ENCODE data around the gene PTPRH. TPM values are rescaled to one million over a fixed set of nuclear protein-coding genes. Genes with fewer than 3 reads are reported as not detected.

PTPRH gene
- total and polyA plus RNA-seq, 9 of the 15 experiments (the other 6 are each of a cell fraction or from before 2014, with no cell fraction given) = 0.87 to 34.3 (median 22.7) TPM

DNA sequence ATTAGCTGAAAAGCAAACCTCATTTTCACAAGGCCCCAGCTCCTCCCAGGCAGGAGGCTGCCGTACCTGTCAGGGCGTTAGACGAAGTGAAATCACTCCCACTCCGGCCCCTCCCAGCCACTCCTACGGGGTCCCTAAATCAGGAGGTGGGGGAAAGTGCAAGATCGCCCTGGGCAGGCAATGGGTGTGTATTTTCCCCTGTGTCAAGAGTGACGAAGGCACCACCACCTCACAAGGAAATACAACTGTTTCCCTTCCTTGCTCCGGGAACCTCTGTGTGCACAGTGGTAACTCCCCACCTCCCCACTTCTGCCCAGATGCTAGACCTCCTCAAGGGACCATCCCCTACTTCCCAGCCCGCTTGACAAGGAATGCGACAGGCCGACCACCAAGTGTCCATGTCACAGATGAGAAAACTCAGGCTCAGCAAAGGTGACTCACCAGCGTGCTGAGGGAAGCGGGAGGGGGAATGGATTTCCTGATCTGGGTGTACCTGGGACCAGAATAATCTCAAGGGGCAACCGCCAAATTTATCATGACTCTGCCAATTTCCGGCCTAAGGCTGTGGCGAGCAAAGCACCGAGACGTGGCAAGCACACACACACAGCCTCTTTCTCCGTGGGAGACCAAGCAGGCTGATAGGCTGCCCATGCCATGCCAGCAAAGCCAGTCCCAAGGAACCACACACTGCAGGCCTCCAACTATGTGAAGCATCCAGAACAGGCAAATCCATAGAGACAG lies 42.2 kb upstream of the PTPRH start:
- intact Hi-C loops (cut with micrococcal nuclease) = no loop called here
- FAIRE-seq = peak; percentile 66

GRCh38 chr19:55250262-55251036 lies 41.1 kb upstream of the PTPRH start:
- ATAC-seq (no peak), FAIRE-seq (no peak), DNase-seq (ENCODE audit: extremely low read depth in 1 of 4, low spot score in 3 of 4) (no peak)
- Histone ChIP-seq H4K20me1 (replicated peaks; ENCODE audit: control insufficient read depth, insufficient read depth, low read length) (peaks cover 70% of the 10 kb centered on the region), H3K9ac (ENCODE audit: insufficient read depth in 1 of 2, low read depth in 2 of 2, low read length in 2 of 2) (0 out of 4 replicates have a peak overlapping the region, but pooled peaks of 1 of the 2 experiments have one; percentile 13), H3K27me3 (ENCODE audit: control insufficient read depth in 2 of 2, insufficient read depth in 2 of 2, low read length in 2 of 2) (no peaks in the 10 kb centered on the region; a peak in 1 of 5 replicates), H3K4me2 (ENCODE audit: insufficient read depth, low read length) (no peak overlapping the region), H3K4me3 (no peak overlapping the region), H3K9me1 (ENCODE audit: control insufficient read depth, insufficient read depth, low read length) (peaks cover 8% of the 10 kb centered on the region), H3K36me3 (ENCODE audit: control insufficient read depth, insufficient read depth, low read length) (peaks cover 92% of the 10 kb centered on the region), H3K9me3 (replicated peaks; ENCODE audit: control insufficient read depth, insufficient read depth, low read depth, low read length) (no peaks in the 10 kb centered on the region), H3K79me2 (ENCODE audit: control insufficient read depth, insufficient read depth, low read length) (peaks cover 84% of the 10 kb centered on the region), H2AFZ (ENCODE audit: low read depth, low read length) (no peak overlapping the region), H3K27ac (ENCODE audit: extremely low read depth, low read depth, low read length) (no peak overlapping the region), H3K4me1 (replicated peaks in 1 of 2; ENCODE audit: control insufficient read depth in 2 of 2, insufficient read depth in 2 of 2, low read length in 2 of 2) (peaks cover 10 to 44% of the 10 kb centered on the region in 2 experiments; a peak in 4 of 5 replicates)
- ChIA-PET CTCF (ENCODE audit: low intra/inter-chr PET ratio) (no interaction called here), POLR2A (interaction anchor here (0.6 to 2.0 kb wide), 4 partner anchors 9 to 34 kb away, joined by 3 to 4 read pairs (median 4); partner anchors contain the start of genes PPP6R1 and TMEM86B)
- WGBS (ENCODE audit: insufficient coverage, low coverage, missing lambda C conversion rate) = 92% methylated on average over 13 of the region's 18 CpGs
- BruUV-seq (replicated peaks) = no TSS peak
- TF ChIP-seq VEZF1 (CRISPR knock-in tag; IDR thresholded peaks at IDR 0.05) (no peak), NKRF (IDR thresholded peaks at IDR 0.05; ENCODE audit: borderline replicate concordance) (no peak), RBFOX2 (IDR thresholded peaks at IDR 0.05; ENCODE audit: low read depth, low read length) (peak; percentile 31; the same call in 1 of the 2 replicates)
- in situ Hi-C loops (cut with MboI) = no loop called here
- intact Hi-C loops (cut with micrococcal nuclease) = no loop called here

More for the DNA sequence above, 42.2 kb upstream of the PTPRH start:
- peaks cover 21 to 50% of the 10 kb centered on the region in 2 experiments; a peak in 4 of 5 replicates for H3K4me1 ChIP-seq (replicated peaks in 1 of 2; ENCODE audit: control insufficient read depth in 2 of 2, insufficient read depth in 2 of 2, low read length in 2 of 2)
- H3K9me3 ChIP-seq (replicated peaks; ENCODE audit: control insufficient read depth, insufficient read depth, low read depth, low read length) = no peaks in the 10 kb centered on the region
- 77% methylated on average over 18 of the region's 19 CpGs for WGBS (ENCODE audit: insufficient coverage, low coverage, missing lambda C conversion rate)
- BruUV-seq (replicated peaks) = no TSS peak
- no peak overlapping the region for H3K4me3 ChIP-seq
- no peak overlapping the region for H3K4me2 ChIP-seq (ENCODE audit: insufficient read depth, low read length)
- H3K27me3 ChIP-seq (ENCODE audit: control insufficient read depth in 2 of 2, insufficient read depth in 2 of 2, low read length in 2 of 2) = no peaks in the 10 kb centered on the region; a peak in 1 of 5 replicates
- peak overlapping the region in 1 of 2 experiments; percentile 18; a peak in 1 of 4 replicates for H3K9ac ChIP-seq (ENCODE audit: insufficient read depth in 1 of 2, low read depth in 2 of 2, low read length in 2 of 2)
- H3K36me3 ChIP-seq (ENCODE audit: control insufficient read depth, insufficient read depth, low read length) = peaks cover 92% of the 10 kb centered on the region
- no peak overlapping the region for H2AFZ ChIP-seq (ENCODE audit: low read depth, low read length)
- POLR2A ChIA-PET = interaction anchor here (0.6 to 2.0 kb wide), 4 partner anchors 8 to 35 kb away, joined by 3 to 4 read pairs (median 4); partner anchors contain the start of gene PPP6R1
- H3K9me1 ChIP-seq (ENCODE audit: control insufficient read depth, insufficient read depth, low read length) = peaks cover 12% of the 10 kb centered on the region
- peak in 1 of 4 experiments; percentile 16 for DNase-seq (ENCODE audit: extremely low read depth in 1 of 4, low spot score in 3 of 4)
- CTCF ChIA-PET (ENCODE audit: low intra/inter-chr PET ratio) = no interaction called here
- H4K20me1 ChIP-seq (replicated peaks; ENCODE audit: control insufficient read depth, insufficient read depth, low read length) = peaks cover 77% of the 10 kb centered on the region
- TF ChIP-seq RBFOX2 (IDR thresholded peaks at IDR 0.05; ENCODE audit: low read depth, low read length) (peak; percentile 20), GTF2E2 (tag; IDR thresholded peaks at IDR 0.05) (no peak), NR1H2 (CRISPR knock-in tag; IDR thresholded peaks at IDR 0.05) (no peak)
- ATAC-seq = no peak
- peaks cover 94% of the 10 kb centered on the region for H3K79me2 ChIP-seq (ENCODE audit: control insufficient read depth, insufficient read depth, low read length)
- in situ Hi-C loops (cut with MboI) = no loop called here
- peak overlapping the region; percentile 21; the same call in 1 of the 3 replicates for H3K27ac ChIP-seq (ENCODE audit: extremely low read depth, low read depth, low read length)

Data from K562 (cell line).